RWPE1 (cell line): Measurements from ENCODE around the gene TMEM205.

Experiments
- CTCF ChIA-PET: fragments of 350-600 bp; sonication (Branson Sonifier 250); formaldehyde crosslinking; extraction: SDS; loops from one replicate; lab custom pipeline; 2021; lab: Yijun Ruan, JAX
- POLR2A ChIA-PET: fragments of 400-600 bp; formaldehyde crosslinking; extraction: SDS; loops from one replicate; lab custom pipeline; 2020; ENCODE audit warnings: antibody characterized with exemption; ENCODE audit not compliant: low non-redundant PET; lab: Yijun Ruan, JAX
- DNase-seq: peaks from one replicate; pipeline ENCODE4 v3.0.0; 2012; ENCODE audit warnings: low spot score
- H3K27ac ChIP-seq: fragments of 450-650 bp; 2 replicates; pipeline ENCODE4 v1.5.1; 2017
- CTCF ChIP-seq: fragments of 450-650 bp; conservative IDR thresholded peaks from 2 replicates; pipeline ENCODE4 v1.5.1; 2017; ENCODE audit warnings: low read depth, mild to moderate bottlenecking

The TMEM205 gene

GRCh38 chr19:11346104-11346940 is at the start of gene TMEM205, which contains the start of gene CCDC159:
TMEM205 (minus strand) TSS chr19:11346268; CDS start chr19:11345619, 649 bp downstream.
CCDC159 (plus strand) TSS chr19:11346519; CDS start chr19:11346607, 88 bp downstream.
- POLR2A ChIA-PET, result interaction anchor here (2.3 kb wide), 1 partner anchor 35 kb away, joined by 7 read pairs; no protein-coding TSS in a partner anchor
- peak; percentile 99 for DNase-seq
- TF ChIP-seq CTCF, result no peak
- CTCF ChIA-PET, result interaction anchor here (0.6 to 2.2 kb wide), 5 partner anchors 35 to 136 kb away, joined by 3 to 7 read pairs (median 3); no protein-coding TSS in a partner anchor
- H3K27ac ChIP-seq, result peak within 1 kb of the TSS; percentile 88

- no peak for DNase-seq
- ChIA-PET CTCF (interaction anchor here (0.6 to 1.8 kb wide), 3 partner anchors 9 to 10 kb away, joined by 4 to 9 read pairs (median 4); no protein-coding TSS in a partner anchor), POLR2A (no interaction called here)
- H3K27ac ChIP-seq, result no peak overlapping the region
- TF ChIP-seq CTCF, result no peak
Observed at GRCh38 chr19:11390933-11391680, 45.0 kb upstream of the TMEM205 start.

- TF ChIP-seq CTCF, result no peak
- DNase-seq, result no peak
- ChIA-PET CTCF (interaction anchor here (1.0 to 1.8 kb wide), 2 partner anchors 8 to 9 kb away, joined by 4 to 9 read pairs; no protein-coding TSS in a partner anchor), POLR2A (no interaction called here)
- no peak overlapping the region for H3K27ac ChIP-seq
Observed at GRCh38 chr19:11390359-11390758, 44.3 kb upstream of the TMEM205 start.

- no peak overlapping the region for H3K27ac ChIP-seq
- ChIA-PET POLR2A (no interaction called here), CTCF (interaction anchor here (0.6 kb wide), 2 partner anchors 141 to 217 kb away, joined by 3 read pairs; no protein-coding TSS in a partner anchor)
- no peak for TF ChIP-seq CTCF
- no peak for DNase-seq
Observed at GRCh38 chr19:11387162-11388034, 41.3 kb upstream of the TMEM205 start.

GRCh38 chr19:11384778-11385129 is 38.7 kb upstream of the TMEM205 start:
- POLR2A ChIA-PET, result interaction anchor here (0.7 kb wide), 1 partner anchor 520 kb away, joined by 10 read pairs; no protein-coding TSS in a partner anchor

More at GRCh38 chr19:11384778-11385129, 38.7 kb upstream of the TMEM205 start:
- DNase-seq, result no peak
- no peak for TF ChIP-seq CTCF
- peak overlapping the region; percentile 28 for H3K27ac ChIP-seq
- CTCF ChIA-PET, result interaction anchor here (0.6 to 0.7 kb wide), 2 partner anchors 536 to 1347 kb away, joined by 3 read pairs; partner anchors contain the start of gene C19orf38
